Omental fat pad (tissue), 4 donors: ENCODE measurements around the gene CHAF1A. TPM values are rescaled to one million over a fixed set of nuclear protein-coding genes. Genes with fewer than 3 reads are reported as not detected.

ENCODE experiments used
- ATAC-seq: fragments of 150-250 bp; one replicate; pipeline ENCODE4 v1.9.1; 2016; ENCODE audit warnings: mild to moderate bottlenecking, moderate library complexity; ENCODE audit not compliant: low FRiP score
- DNase-seq: peaks from one replicate; pipeline ENCODE4 v3.0.0-alpha.2; 2019; ENCODE audit warnings: low spot score
- small RNA-seq: library from RNA; depleted of rRNA; stranded (forward); fragments of <200 nt; gene quantifications from one replicate; pipeline ENCODE3, GENCODE V24; 2016
- total RNA-seq, 4 donors: library from RNA; depleted of rRNA; stranded (reverse); fragments of >200 nt; gene quantifications; one replicate each; pipeline ENCODE4 v1.1.0, GENCODE V29; 2016
- TF ChIP-seq, protein P1 (sequence below), 3 donors: fragments of 450-650 bp; IDR thresholded peaks; one replicate each; pipeline ENCODE4 v1.5.1; 2016 to 2017; ENCODE audit warnings: antibody characterized with exemption in 3 of 3, mild to moderate bottlenecking in 3 of 3, moderate library complexity in 2 of 3

CHAF1A gene
- total RNA-seq, 4 donors from 2014 or later: 3.9 to 6.5 (median 4.1) TPM

DNA sequence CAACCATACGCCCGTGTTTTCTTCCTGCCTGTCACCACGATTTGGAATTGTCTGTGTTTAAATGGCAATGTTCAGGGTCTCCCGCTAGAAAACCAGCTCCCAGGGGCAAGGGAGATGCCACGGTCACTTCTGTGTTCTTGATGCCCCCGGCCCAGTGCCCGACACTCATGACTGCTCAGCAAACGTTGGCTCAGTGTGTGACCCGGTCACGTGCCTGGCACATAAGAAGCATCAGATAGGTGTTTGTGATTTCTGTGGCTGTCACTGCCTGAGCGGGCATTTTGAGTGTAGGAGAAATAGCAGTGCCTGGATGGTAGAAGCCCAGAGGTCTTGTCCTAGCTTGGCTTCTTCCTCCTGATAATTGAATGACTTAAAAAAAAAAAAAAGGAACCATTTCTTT lies 85.1 kb downstream of the CHAF1A start:
- no peak for DNase-seq
- TF ChIP-seq, protein P1, sequence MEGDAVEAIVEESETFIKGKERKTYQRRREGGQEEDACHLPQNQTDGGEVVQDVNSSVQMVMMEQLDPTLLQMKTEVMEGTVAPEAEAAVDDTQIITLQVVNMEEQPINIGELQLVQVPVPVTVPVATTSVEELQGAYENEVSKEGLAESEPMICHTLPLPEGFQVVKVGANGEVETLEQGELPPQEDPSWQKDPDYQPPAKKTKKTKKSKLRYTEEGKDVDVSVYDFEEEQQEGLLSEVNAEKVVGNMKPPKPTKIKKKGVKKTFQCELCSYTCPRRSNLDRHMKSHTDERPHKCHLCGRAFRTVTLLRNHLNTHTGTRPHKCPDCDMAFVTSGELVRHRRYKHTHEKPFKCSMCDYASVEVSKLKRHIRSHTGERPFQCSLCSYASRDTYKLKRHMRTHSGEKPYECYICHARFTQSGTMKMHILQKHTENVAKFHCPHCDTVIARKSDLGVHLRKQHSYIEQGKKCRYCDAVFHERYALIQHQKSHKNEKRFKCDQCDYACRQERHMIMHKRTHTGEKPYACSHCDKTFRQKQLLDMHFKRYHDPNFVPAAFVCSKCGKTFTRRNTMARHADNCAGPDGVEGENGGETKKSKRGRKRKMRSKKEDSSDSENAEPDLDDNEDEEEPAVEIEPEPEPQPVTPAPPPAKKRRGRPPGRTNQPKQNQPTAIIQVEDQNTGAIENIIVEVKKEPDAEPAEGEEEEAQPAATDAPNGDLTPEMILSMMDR (IDR thresholded peaks at IDR 0.05): no peak
- ATAC-seq: no peak

DNA sequence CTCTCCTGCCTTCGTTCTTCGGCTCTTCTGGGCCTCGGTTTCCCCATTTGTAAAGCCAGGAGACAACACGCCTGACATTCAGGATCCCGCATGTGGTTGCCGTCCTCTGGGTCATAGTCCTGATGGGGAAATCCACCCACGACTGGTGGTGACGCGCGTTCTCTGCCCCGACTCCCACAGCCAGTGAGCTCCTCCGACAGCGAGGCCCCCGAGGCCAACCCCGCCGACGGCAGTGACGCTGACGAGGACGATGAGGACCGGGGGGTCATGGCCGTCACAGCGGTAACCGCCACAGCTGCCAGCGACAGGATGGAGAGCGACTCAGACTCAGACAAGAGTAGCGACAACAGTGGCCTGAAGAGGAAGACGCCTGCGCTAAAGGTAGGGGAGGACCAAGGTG lies 86.1 kb downstream of the CHAF1A start:
- ATAC-seq (no peak), DNase-seq (no peak)
- TF ChIP-seq, protein P1 (IDR thresholded peaks at IDR 0.05): no peak

DNA sequence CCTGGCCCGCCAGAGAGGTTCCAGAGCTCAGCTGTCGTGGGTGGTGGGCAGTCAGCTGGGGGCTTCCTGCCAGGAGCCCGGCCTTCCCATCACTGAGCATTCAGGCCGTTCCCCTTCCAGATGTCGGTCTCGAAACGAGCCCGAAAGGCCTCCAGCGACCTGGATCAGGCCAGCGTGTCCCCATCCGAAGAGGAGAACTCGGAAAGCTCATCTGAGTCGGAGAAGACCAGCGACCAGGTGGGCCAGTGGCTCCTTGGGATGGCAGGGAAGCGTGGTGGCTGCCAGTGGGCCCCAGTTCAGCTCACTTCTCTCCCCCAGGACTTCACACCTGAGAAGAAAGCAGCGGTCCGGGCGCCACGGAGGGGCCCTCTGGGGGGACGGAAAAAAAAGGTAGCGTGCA lies 89.0 kb downstream of the CHAF1A start:
- DNase-seq (no peak), ATAC-seq (no peak)
- TF ChIP-seq, protein P1 (IDR thresholded peaks at IDR 0.05): no peak

DNA sequence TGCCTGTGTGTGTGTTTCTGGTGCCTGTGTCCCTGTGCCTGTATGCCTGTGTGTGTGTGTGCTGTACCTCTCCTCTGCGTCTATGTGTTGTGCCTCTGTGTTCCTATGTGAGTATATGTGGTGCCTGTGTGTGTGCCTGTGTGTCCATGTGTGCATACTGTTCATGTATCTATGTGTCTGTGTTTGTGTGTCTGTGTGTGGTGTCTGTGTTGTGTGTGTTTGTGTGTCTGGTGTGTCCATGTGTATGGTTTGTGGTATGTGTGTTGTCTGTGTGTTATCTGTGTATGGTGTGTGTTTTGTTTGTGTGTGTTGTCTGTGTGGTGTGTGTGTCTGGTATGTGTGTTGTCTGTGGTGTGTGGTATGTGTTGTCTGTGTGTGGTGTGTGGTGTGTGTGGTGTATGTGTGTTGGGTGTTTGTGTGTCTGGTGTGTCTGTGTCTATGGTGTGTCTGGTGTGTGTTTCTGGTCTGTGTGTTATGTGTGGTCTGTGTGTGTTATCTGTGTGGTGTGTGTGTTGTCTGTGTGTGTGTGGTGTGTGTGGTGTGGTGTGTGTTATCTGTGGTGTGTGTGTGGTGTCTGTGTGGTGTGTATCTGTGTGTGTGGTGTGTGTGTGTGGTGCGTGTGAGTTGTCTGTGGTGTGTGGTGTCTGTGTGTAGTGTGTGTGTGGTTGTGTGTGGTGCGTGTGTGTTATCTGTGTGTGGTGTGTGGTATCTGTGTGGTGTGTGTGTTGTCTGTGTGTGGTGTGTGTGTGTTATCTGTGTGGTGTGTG lies 90.1 kb downstream of the CHAF1A start:
- DNase-seq: no peak
- ATAC-seq: no peak
- TF ChIP-seq, protein P1 (IDR thresholded peaks at IDR 0.05): no peak

Small RNAs within 50 kb of the gene (small RNA-seq; reads per million reads assigned to genes)
- gene MIR4746: not detected

Other genes with a start within 250 kb of the CHAF1A start
- not detected for gene CREB3L3, start 249.0 kb upstream of the CHAF1A start, total RNA-seq
- gene SIRT6, start 220.1 kb upstream of the CHAF1A start, total RNA-seq: 10 to 100 TPM; 15.0 to 29.6 (median 21.0) TPM
- gene ANKRD24, start 220.0 kb upstream of the CHAF1A start, total RNA-seq: 1 to 10 TPM in 2 of 4 donors, under 1 TPM in 2; 0.88 to 1.2 (median 1.0) TPM
- gene EBI3, start 173.1 kb upstream of the CHAF1A start, total RNA-seq: 10 to 100 TPM in 1 of 4 donors, 1 to 10 TPM in 3; 2.2 to 11.4 (median 5.0) TPM
- 10 to 100 TPM; 13.2 to 23.7 (median 16.8) TPM for gene YJU2, start 155.6 kb upstream of the CHAF1A start, total RNA-seq
- gene SHD, start 123.4 kb upstream of the CHAF1A start, total RNA-seq: under 1 TPM in 1 of 4 donors, not detected in 3; 0.19 TPM
- gene TMIGD2, start 100.3 kb upstream of the CHAF1A start, total RNA-seq: under 1 TPM in 1 of 4 donors, not detected in 3; 0.79 TPM
- not detected for gene FSD1, start 98.0 kb upstream of the CHAF1A start, total RNA-seq
- 10 to 100 TPM in 2 of 4 donors, 1 to 10 TPM in 2; 4.6 to 18.8 (median 7.7) TPM for gene STAP2, start 63.8 kb upstream of the CHAF1A start, total RNA-seq
- 1 to 10 TPM; 3.5 to 7.1 (median 6.0) TPM for gene MPND, start 59.1 kb upstream of the CHAF1A start, total RNA-seq
- 10 to 100 TPM; 38.0 to 54.9 (median 48.2) TPM for gene SH3GL1, start 2.1 kb upstream of the CHAF1A start, total RNA-seq
- gene UBXN6, start 55.2 kb downstream of the CHAF1A start, total RNA-seq: 100 to 1,000 TPM in 2 of 4 donors, 10 to 100 TPM in 2; 62.7 to 128 (median 88.6) TPM
- gene HDGFL2, start 69.7 kb downstream of the CHAF1A start, total RNA-seq: 10 to 100 TPM; 17.3 to 40.8 (median 25.2) TPM
- gene PLIN4, start 115.8 kb downstream of the CHAF1A start, total RNA-seq: 1,000 to 10,000 TPM in 1 of 4 donors, 100 to 1,000 TPM in 3; 183 to 2,054 (median 453) TPM
- 10 to 100 TPM; 28.6 to 48.1 (median 44.0) TPM for gene PLIN5, start 132.6 kb downstream of the CHAF1A start, total RNA-seq
- gene LRG1, start 137.4 kb downstream of the CHAF1A start, total RNA-seq: 10 to 100 TPM in 1 of 4 donors, 1 to 10 TPM in 3; 1.4 to 22.6 (median 5.4) TPM
- gene SEMA6B, start 157.0 kb downstream of the CHAF1A start, total RNA-seq: 10 to 100 TPM in 3 of 4 donors, 1 to 10 TPM in 1; 4.4 to 39.3 (median 10.9) TPM
- 1 to 10 TPM; 1.8 to 6.3 (median 3.1) TPM for gene TNFAIP8L1, start 236.9 kb downstream of the CHAF1A start, total RNA-seq